Activated T-helper 9 cell treated with anti-CD3 and anti-CD28 coated beads, Interleukin-2, amount 50 U/mL, for 16 hours (primary cell): Measurements from ENCODE around the gene CBR1.
"Not testable (repeated sequence)": the region's sequence is repeated elsewhere in the genome, so short reads cannot be mapped to it uniquely, and the experiment has no call there.

ENCODE experiments used
- DNase-seq: peaks from one replicate; pipeline ENCODE4 v3.0.0-alpha.2; 2020; ENCODE audit warnings: low read depth

CBR1 gene

DNA sequence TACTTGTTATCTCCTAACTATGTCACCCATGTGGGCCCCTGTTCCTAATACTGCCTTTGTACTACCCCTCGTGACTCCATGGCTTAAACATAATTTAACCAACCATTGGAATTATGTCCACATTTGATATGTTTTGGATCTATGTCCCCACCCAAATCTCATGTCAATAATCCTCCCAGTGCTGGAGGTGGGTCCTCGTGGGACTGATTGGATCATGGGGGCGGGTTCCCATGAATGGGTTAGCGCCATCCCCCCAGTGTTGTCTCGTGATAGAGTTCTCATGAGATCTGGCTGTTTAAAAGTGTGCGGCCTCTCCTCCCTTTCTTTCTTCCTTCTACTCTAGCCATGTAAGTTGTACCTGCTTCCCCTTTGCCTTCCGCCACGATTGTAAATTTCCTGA lies 9.8 kb downstream of the CBR1 start:
- no peak for DNase-seq

DNA sequence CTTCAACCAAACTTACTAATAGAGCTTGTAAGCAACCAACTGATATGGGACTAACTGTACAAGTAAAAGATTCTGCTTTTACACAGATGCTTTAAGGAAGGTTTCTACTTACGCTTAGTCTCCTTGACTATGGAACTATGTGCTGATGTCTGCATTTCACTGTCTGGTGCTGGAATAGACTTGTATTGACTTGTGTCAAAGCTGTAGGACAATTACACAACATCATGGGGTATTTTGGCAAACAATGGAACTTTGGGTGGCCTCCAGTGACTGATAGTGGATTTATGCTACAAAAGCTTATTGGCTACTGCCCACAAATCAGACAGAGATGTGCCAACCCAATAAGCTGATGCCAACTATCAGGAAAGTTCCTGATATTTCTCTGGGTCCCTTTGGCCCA lies 10.6 kb downstream of the CBR1 start:
- no peak for DNase-seq

DNA sequence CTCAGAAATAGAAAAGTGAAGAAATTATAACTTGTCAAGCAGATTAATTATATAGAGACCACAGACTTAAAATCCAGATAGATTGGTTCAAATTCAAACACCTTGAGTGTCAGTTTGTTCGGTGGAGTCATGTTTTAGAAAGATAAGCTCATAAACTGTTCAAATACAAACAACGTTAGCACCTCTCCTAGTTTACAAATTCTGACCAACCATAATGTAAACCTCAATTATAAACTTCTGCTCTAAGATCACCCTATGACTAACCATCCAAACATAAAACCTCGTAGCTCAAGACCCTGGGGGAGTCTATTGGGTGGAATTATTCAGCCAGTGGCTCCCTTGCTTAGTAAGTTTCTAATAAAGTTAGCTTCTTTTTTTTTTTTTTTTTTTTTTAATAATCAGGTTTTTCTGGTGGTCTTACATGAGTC lies 12.4 kb downstream of the CBR1 start:
- DNase-seq = no peak

DNA sequence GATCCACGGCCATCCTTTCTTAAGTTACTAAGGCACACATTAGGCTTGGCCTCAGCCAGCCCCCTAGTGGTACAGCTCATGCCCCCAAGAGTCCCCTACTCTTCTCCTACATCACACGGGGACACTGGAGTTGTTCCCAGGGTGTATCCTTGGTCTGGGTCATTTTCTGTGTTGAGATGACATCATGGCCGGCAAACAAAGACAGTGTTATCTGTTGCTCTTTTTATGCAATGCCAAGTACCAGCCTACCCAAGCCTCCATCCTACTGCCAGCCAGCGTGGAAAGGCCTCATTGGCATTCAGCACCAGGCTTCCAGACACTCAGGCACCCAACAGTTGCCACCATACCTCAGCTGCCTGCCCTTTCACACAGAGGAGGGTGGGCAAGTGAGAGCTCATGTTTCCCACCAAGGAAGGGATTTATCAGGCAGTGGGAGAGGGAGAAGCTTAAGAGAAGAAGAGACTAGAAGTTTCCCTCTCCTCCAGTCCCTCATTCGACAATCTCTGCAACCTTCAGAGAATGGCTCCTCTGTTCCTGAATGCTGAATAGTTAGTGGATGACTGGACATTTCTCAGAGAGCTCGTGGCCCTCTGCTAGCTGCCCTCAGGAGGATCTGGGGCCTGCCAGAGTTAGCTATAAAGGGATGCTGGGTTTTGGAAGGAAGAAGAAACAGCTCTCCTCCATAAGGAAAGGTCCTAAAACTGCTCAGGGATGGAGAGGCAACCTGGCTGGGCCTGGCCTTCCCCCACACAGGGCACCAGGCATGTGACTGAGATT lies 17.7 kb downstream of the CBR1 start:
- no peak for DNase-seq

DNA sequence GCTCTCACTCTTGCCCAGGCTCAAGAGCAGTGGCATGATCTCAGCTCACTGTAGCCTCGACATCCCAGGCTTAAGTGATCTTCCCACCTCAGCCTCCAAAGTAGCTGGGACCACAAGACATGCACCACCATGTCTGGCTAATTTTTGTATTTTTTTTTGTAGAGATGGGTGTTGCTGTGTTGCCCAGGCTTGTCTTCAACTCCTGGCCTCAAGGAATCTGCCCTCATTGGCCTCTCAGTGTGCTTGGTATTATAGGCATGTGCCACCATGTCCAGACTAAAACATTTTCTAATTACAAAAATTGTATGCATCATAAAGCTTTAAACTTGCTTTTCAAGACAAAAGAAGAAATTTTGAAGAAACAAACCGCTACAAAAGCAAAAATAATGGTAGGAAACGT lies 20.1 kb downstream of the CBR1 start:
- DNase-seq = no peak

DNA sequence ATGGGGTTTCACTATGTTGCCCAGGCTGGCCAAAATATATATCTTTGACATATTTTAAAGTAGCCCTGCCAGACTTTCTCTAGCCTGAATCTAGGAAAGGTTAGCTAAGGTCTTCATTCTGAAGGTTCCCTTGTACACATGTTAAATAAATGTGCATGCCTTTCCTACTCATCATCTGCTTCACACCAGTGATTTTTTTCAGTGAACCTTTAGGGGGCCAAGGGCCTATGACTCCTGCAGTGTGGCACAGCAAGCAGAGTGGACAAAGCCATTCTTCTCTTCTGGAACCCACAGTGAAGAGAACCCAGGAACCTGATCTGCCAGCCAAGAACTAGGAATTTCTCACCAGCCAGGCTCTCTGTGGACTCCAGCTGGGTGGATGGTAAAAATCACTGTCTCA lies 22.9 kb downstream of the CBR1 start:
- no peak for DNase-seq

DNA sequence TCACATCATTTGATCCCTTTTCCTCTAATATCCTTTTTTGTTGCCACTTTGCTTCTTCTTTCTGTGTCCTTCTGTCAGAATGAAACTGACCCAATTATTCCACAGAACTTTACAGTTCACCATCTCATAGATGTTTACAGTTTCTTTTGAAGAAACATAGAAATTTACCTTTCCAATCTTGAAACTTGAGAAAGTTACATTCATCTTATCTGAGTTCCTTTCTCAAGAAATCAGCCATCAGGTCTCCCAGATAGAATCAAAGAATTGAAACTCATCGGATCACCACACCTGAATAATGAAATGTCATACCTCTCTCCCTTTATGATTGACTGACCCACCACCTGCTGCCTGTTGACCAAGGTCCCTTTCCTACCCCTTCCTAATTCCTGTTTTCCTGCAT lies 23.7 kb downstream of the CBR1 start:
- no peak for DNase-seq

DNA sequence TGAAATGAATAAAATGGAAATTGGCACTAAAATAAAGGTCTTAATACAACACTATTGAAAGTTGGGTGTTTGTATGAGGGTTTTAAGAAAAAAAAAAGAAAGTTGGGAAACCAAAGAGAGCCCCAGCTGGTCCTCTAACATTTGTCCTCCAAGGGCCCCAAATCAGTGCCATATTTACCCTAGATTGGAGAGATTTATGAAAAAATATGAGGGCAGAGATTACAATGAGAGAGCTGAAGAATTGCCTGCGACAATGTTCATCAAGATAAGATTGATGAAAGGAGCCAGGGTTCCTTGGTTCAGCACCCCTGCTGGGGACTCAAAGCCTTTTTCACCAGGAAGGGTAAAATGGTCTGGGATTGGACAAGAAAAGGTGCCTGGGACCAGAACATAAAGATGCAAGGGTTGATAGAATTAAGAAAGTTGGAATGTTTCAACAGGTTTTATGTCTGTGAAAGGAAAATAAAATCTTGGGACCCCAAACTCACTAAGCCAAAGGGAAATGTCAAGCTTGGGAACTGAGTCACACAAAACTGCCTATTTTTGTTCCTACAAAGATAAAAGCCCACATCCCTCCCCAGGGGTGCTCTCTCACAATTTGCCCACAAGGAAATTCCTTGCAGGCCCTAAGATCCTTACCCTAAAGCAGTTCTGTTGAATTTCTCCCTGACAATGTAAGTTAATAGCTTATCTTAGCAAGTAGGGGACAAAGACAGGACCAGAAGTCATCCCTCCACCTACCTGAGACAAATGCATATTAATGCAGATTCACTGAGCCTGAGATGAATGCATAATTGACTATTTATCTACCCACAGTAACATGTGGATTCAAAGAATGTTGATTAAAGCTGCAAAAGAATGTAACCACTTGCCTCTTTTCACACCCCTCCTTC lies 26.8 kb downstream of the CBR1 start:
- DNase-seq = no peak

DNA sequence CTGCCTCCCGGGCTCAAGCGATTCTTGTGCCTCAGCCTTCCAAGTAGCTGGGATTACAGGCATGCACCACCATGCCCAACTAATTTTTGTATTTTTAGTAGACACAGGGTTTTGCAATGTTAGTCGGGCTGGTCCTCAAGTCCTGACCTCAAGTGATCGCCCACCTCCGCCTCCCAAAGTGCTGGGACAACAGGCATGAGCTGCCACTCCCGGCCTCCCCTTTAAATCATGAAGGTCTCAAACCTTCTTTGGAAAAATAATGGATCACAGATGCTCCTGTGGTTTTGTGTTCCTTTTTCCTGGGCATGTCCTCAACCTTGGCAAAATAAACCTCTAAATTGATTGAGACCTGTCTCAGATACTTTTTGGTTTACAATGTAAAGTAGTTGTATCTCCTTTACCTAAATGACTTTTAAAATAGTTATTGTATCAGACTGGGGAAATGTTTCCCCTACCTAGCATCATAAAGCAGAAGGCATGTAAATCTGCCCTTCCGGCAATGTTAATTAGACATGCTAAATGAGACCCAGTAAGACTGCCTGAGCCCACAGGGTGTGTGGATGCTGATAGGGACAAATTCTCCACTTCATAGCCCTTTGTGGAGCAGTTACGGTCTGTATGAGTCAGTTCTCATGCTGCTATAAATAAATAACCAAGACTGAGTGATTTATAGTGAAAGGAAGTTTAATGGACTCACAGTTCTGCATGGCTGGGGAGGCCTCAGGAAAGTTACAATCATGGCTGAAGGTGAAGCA lies 27.8 kb downstream of the CBR1 start:
- DNase-seq = no peak

DNA sequence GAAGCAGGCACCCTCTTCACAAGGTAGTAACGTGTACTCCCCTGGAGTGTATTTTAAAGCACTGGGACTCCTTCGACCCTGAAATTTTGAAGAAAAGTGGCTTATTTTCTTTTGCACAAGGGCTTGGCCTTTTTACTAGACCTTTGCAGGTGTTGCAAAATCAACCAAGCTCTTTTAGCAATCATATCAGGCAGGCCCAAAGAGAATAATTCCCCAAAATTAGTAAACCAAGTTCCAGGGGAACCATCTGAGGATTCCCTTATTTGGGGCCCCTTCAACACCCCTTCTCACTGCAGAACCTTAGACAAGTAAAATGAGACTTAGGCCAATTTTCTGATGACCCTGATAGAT lies 28.3 kb downstream of the CBR1 start:
- no peak for DNase-seq

DNA sequence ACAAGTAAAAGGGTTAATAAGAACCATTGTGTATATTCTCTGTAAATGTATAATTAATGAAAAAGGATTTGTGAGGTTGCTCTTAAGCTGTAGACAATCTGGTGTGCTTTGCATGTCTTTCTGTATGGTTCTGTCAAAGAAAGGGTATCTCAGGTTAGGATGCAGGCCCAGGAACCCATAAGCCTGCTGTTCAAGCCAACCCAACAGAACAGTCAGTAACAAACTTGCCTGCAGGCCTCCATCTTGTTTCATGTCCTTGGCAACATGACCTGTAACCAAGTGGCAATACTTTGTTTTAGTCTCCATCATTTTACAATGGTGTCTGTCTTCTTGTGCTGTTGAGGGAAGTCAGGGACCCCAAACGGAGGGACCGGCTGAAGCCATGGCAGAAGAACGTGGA lies 29.2 kb downstream of the CBR1 start:
- no peak for DNase-seq

DNA sequence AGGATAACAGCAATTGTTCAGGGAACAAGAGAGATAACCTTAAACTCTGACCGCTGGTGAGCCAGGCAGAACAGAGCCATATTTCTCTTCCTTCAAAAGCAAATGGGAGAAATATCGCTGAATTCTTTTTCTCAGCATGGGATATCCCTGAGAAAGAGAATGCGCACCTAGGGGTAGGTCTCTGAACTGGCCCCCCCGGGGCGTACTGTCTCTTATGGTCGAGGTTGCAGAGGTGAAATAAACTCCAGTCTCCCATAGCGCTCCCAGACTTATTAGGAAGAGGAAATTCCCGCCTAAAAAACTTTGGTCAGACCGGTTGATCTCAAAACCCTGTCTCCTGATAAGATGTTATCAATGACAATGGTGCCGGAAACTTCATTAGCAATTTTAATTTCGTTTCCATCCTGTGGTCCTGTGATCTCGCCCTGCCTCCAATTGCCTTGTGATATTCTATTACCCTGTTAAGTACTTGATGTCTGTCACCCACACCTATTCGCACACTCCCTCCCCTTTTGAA lies 29.9 kb downstream of the CBR1 start:
- DNase-seq = not testable (repeated sequence)

DNA sequence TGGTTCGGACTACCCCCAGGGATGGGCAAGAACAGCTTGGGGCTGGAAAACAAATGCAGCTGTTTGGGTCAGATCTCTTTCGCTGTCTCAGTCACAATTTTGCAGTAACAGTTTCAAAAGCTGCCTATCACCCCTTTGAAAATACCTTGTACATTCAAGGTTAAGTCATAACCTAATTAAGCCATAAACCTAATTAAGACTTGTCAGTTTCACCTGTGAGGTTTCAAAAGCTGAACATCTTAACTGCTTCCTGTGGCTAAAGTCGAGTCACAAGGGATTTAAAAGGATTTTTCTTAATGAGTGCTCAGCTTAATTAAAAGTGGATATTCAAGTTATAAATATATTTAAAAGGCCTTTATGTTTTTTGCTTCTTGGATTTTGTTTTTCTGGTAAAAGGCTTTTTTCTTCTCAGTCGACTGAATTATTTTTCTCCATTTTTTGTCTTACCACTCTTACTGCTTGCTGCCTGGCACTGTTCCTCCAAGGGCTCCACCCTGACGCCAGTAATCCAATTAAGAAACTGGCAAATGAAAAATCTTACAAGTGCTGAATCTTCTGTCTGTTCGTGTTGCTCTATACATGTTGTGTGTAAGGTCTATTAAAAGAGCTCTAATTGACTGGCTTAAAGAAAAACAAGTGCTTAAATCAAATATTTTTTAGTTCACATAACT lies 31.3 kb downstream of the CBR1 start:
- no peak for DNase-seq

DNA sequence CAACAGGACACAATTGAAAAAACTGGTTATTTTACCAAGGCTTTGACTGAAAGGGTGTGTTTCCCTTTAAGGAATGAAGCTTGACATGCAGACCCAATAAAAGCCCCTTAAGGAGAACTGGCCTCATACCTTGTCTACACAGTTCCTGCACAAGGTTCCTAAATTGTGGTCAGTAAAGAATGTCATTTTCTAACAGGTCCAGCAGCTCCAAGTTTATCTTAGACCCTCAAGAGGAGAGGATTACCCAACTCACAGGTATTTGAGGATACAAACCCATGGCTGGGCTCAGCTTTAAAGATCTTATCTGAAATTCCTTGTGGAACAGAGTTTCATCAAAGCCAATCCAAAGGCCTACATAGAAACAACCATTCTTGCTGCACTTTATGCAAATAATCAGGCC lies 33.6 kb downstream of the CBR1 start:
- DNase-seq = no peak

DNA sequence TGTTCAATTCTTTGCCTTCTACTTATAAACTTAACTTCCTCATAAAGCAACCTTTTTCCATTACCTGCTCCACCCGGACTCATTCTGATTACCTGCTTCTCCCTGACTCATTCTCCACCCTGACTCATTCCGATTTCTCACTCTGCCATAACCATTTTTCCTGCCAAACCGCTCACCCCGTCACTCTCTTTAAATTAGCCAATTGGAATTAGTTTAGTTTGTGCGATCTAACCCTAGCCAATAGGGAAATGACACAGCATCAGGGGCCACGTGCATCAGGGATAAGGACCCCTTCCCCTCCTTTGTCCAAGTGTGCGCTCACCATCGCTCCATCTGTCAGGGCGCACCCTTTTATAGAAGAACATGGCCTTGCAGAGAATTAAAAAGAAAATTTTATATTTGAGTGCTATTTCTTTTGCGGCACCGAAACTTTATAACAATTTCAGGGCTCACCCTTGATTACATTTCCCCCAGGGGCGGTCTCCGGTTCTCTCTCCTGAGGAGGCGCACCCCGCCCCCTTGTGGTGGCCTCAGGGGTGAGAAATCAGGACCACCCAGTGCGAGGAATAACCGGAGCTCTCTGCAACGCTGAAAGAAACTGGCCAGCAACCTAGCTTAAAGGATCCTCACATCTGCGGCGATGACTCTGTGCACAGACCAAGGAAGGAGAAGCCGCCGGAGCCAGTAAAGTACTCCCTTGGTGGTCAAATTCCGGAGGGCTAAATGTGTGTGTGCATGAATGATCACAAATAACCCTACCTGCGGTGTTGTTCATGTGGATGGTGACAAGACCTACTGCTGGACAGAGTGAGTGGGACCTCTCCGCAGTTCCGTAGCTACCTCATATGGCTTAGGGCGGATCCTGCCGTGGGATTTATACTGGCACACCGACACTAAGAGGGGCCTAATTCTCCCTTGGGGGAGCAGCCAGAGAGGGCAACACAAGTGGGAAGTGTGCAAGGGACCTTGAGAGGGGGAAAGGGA lies 34.8 kb downstream of the CBR1 start:
- peak; percentile 20 for DNase-seq

DNA sequence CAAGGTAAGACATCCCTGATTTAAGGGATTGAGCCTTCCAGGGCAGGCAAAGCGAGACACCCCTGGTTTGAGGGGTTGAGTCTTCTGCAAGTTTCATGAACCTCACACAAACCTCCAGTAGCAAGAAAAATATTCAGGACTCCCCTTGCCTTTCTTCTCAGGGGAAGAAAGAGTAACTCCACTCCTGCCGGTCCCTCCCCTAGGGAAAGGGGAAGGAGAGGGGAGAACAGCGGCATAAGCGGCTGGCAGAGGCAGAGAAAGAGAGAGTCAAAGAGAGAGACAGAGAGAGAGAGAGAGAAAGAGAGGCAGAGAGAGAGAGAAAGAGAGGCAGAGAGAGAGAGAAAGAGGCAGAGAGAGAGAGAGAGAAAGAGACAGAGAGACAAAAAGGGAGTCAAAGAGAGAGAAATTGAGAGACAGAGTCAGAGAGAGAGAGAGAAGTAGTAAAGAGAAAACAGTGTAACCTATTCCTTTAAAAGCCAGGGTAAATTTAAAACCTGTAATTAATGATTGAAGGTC lies 35.6 kb downstream of the CBR1 start:
- no peak for DNase-seq

DNA sequence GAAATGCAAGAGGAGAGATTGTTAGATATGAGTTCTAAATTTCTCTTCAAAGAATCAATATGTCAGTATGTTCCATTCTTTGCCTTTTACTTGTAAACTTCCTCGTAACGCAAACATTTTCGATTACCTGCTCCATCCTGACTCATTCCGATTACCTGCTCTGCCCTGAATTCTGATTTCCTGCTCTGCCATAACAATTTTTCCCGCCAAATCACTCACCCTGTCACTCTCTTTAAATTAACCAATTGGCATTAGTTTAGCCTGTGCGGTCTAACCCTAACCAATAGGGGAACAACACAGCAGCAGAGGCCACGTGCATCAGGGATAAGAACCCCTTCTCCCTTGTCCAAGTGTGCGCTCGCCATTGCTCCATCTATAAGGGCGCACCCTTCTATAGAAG lies 40.0 kb downstream of the CBR1 start:
- no peak for DNase-seq

DNA sequence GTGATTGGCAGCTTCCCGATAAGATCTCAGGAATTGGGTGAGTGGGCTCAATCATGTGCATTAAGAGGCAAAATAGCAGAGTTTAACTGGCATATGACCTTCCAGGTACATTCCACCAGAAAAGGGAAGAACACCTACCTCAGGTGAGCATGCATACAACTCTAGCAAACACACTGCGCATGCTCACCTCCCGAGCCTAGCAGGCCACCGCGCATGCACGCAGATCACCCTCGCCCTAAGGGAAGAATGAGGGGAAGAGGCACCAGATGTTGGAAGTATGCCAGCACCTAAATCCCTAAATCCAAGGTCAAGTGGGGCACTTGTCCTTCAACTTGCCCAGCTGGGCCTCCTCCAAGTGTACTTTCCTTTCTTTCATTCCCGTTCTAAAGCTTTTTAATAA lies 41.4 kb downstream of the CBR1 start:
- DNase-seq = no peak

DNA sequence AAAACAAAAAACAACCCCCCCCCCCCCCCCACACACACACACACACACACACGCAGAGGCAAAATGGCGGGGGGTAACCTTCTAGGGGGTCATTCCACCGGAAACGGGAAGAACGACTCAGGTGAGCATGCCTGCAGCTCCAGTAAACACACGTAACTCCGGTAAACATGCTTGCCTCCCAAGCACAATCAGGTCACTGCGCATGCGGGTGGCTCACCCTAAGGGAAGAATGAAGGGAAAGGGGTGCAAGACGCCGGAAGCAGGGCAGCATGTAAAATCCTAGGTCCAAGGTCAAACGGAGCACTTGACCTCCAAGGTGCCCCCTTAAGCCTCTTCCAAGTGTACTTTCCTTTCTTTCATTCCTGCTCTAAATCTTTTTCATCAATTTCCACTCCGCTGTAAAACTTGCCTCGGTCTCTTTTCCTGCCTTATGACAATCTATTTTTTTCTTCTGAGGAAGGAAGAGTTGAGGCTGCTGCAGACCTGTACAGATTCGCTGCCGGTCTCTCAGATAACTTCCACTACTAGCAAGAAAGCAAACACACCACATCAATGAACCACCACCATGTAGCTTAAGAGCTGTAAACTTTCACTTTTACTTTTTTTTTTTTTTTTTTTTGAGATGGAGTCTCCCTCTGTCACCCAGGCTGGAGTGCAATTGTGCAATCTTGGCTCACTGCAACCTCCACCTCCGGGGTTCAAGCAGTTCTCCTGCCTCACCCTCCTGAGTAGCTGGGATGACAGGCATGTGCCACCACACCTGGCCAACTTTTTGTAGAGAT lies 44.0 kb downstream of the CBR1 start:
- DNase-seq = no peak
